ENCODE results near the gene FAM200A. TPM values are rescaled to one million over a fixed set of nuclear protein-coding genes. Genes with fewer than 3 reads are reported as not detected.
"Not testable (repeated sequence)": the region's sequence is repeated elsewhere in the genome, so short reads cannot be mapped to it uniquely, and the experiment has no call there.

FAM200A gene
- polyA plus RNA-seq, 6 donors from 2014 or later, result 3.5 to 6.4 (median 5.3) TPM

DNA sequence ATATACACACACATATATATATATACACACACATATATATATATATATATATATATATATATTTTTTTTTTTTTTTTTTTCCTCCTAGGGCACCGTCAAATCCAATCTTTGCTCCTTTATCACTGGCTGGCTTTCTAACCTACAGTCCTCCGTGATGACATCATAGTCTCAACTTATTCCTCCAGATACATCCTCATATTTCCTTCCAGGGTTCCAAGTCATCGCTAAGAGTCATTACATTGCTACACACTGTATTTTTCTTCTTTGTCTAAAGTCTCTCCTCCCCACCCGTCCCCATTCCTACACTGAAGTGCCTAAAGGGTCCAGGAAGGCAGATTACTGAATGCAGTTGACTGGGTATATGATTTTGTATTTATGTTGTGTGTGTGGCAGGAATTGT, 1.1 kb upstream of the FAM200A start:
- Mint-ChIP-seq H3K9me3 (peaks cover 0 to 3% (median 0%) of the 10 kb centered on the region in 7 donors), H3K4me1 (peaks cover 24 to 60% (median 42%) of the 10 kb centered on the region in 3 donors), H3K4me3 (peak overlapping the region in 5 of 8 donors; percentile 12 to 98 (median 56)), H3K27me3 (no peaks in the 10 kb centered on the region), H3K36me3 (peaks cover 9 to 12% of the 10 kb centered on the region in 2 donors), H3K27ac (peak overlapping the region in 2 of 6 donors; percentile 17 to 71)
- DNase-seq (no peak), ATAC-seq (ENCODE audit: low read depth in 2 of 2) (no peak)

DNA sequence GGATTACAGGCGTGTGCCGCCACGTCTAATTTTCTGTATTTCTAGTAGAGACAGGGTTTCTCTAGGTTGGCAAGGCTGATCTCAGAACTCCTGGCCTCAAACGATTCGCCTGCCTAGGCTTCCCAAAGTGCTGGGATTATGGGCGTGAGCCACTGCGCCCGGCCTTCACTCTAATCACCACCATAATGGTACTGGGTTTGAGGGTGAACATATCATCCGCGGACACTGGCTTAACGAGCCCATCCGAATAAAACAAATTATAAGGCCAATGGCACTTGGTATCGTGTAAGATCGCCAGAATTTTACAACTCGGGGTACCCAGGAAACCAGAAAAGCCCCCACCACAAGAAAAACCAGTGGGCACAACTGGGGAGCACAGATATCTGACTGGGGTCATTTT, 580 bp downstream of the FAM200A start:
- Mint-ChIP-seq H3K4me1 (peaks cover 17 to 44% (median 33%) of the 10 kb centered on the region in 3 donors), H3K27ac (peak overlapping the region; percentile 95 to 99 (median 97)), H3K27me3 (no peaks in the 10 kb centered on the region), H3K9me3 (peaks cover 0 to 3% (median 0%) of the 10 kb centered on the region in 7 donors), H3K4me3 (peak overlapping the region; percentile 90 to 99 (median 95)), H3K36me3 (peaks cover 8 to 18% of the 10 kb centered on the region in 2 donors)
- ATAC-seq (ENCODE audit: low read depth in 2 of 2), result peak in 1 of 2 donors; percentile 4
- no peak for DNase-seq

DNA sequence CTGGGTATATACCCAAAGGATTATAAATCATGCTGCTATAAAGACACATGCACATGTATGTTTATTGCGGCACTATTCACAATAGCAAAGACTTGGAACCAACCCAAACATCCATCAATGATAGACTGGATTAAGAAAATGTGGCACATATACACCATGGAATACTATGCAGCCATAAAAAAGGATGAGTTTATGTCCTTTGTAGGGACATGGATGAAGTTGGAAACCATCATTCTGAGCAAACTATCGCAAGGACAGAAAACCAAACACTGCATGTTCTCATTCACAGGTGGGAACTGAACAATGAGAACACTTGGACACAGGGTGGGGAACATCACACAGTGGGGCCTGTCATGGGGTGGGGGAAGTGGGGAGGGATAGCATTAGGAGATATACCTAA, 2.4 kb downstream of the FAM200A start:
- H3K9me3 Mint-ChIP-seq; H3K27me3 Mint-ChIP-seq; DNase-seq; ATAC-seq (ENCODE audit: low read depth in 2 of 2): not testable (repeated sequence)
- peak overlapping the region in 1 of 8 donors; percentile 79 for H3K4me3 Mint-ChIP-seq
- H3K4me1 Mint-ChIP-seq, result peaks cover 14 to 35% (median 22%) of the 10 kb centered on the region in 3 donors
- H3K27ac Mint-ChIP-seq, result peak overlapping the region in 1 of 6 donors; percentile 38
- H3K36me3 Mint-ChIP-seq, result peaks cover 8 to 13% of the 10 kb centered on the region in 2 donors

DNA sequence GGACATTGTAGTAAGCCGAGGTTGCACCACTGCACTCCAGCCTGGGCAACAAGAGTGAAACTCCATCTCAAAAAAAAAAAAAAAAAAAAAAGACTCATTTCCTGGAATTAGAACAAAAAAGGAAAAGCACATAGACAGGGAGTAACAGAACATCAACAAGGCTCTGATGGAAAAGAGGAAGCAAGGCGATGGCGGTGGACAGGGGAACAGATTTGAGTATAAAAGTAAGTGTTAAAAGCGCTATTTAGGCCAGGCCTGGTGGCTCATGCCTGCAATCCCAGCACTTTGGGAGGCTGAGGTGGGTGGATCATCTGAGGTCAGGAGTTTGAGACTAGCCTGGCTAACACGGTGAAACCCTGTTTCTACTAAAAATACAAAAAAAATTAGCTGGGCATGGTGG, 6.6 kb downstream of the FAM200A start:
- peaks cover 0 to 17% (median 12%) of the 10 kb centered on the region in 7 donors for H3K9me3 Mint-ChIP-seq
- peak overlapping the region in 1 of 6 donors; percentile 65 for H3K27ac Mint-ChIP-seq
- not testable (repeated sequence) for DNase-seq; H3K27me3 Mint-ChIP-seq; H3K4me1 Mint-ChIP-seq; ATAC-seq (ENCODE audit: low read depth in 2 of 2); H3K4me3 Mint-ChIP-seq
- peaks cover 13 to 15% of the 10 kb centered on the region in 2 donors for H3K36me3 Mint-ChIP-seq

DNA sequence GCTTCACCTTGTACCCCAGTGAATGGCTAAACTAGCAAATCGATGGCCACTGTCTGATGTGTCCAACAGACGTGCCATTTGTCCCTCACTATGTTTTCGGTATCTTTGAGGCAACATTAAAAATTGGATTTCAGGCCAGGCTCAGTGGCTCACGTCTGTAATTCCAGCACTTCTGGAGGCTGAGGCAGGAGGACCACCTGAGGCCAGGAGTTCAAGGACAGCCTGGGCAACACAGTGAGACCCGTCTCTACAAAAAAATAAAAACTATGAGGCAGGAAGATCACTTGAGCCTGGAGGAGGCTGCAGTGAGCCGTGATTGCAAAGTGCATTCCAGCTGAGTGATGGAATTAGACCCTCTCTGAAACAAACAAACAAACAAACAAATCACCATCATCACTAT, 8.0 kb downstream of the FAM200A start:
- Mint-ChIP-seq H3K27ac (no peak overlapping the region), H3K27me3 (no peaks in the 10 kb centered on the region), H3K4me3 (no peak overlapping the region), H3K36me3 (peaks cover 13 to 15% of the 10 kb centered on the region in 2 donors), H3K9me3 (peaks cover 0 to 25% (median 13%) of the 10 kb centered on the region in 7 donors), H3K4me1 (peaks cover 0 to 2% (median 0%) of the 10 kb centered on the region in 3 donors)
- DNase-seq (no peak), ATAC-seq (ENCODE audit: low read depth in 2 of 2) (no peak)

DNA sequence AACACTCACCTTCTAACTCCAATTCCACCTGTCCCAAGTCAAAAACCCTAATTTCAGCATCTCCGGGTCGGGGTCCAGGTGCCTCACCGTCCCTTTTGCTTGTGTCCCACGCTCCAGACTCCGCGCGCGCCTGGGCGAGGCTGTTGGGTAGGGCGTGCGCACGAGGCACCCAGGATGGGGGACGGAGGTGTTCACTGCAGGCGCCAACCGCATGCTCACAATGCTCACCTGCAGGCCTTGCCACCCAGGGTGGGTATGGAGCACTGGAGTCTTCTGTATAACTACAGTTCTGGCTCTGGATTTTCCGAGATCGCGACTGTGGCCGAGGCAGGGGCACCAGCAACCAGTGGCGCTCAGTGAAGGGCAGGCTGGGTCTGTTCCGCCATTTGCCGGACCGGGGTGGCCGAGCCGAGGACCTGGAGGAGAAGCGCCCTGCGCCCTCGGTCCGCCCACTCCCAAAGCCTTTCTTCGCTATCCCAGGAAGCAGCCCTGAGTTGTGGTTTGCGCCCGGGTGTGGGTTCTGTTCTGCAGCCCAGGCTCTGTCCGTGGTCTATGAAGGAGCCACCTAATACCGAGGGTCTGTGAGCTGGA, 8.7 kb downstream of the FAM200A start:
- no peaks in the 10 kb centered on the region for H3K27me3 Mint-ChIP-seq
- no peak overlapping the region for H3K27ac Mint-ChIP-seq
- ATAC-seq (ENCODE audit: low read depth in 2 of 2), result no peak
- H3K36me3 Mint-ChIP-seq, result peaks cover 10 to 11% of the 10 kb centered on the region in 2 donors
- no peak for DNase-seq
- H3K9me3 Mint-ChIP-seq, result peaks cover 4 to 29% (median 13%) of the 10 kb centered on the region in 7 donors
- no peak overlapping the region for H3K4me3 Mint-ChIP-seq
- H3K4me1 Mint-ChIP-seq, result peaks cover 0 to under 1% (median 0%) of the 10 kb centered on the region in 3 donors

DNA sequence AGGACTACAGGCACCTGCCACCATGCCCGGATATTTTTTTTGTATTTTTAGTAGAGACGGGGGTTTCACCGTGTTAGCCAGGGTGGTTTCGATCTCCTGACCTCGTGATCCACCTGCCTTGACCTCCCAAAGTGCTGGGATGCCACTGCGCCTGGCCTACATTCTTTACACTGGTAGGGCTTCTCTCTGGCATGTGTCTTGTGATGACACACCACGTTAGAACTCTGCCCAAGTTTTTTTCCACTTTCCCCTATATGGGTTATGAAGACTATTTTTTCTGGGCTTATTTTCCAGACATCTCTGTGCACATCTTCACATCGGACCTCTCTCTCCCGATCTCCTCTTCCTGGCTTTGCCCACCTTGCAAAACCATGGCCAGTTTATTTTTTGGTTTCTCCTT, 10.7 kb downstream of the FAM200A start:
- Mint-ChIP-seq H3K27me3 (no peaks in the 10 kb centered on the region), H3K27ac (no peak overlapping the region), H3K9me3 (peaks cover 4 to 29% (median 13%) of the 10 kb centered on the region in 7 donors), H3K4me1 (no peaks in the 10 kb centered on the region), H3K4me3 (peak overlapping the region in 1 of 8 donors; percentile 22), H3K36me3 (peaks cover 0 to 7% of the 10 kb centered on the region in 2 donors)
- DNase-seq, result no peak
- no peak for ATAC-seq (ENCODE audit: low read depth in 2 of 2)

DNA sequence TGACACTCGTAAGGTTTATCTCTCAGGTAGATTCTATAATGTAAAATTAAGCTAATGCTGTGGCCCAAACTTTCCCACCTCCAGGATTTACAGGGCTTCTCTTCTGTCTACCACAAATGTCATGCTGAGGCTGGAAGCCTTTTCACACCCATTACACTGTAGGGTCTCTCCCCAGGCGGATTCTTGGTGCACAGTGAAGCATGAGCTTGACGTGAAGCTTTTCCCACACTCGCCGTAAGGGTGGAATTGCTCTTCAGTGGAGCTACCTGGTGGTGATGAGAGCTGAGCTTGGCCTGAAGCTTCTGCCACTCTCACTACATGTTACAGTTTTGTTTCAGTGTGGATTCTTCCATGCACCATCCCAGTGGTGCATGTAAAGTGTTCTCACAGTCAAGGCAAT, 11.4 kb downstream of the FAM200A start:
- no peak for ATAC-seq (ENCODE audit: low read depth in 2 of 2)
- peaks cover 0 to 7% of the 10 kb centered on the region in 2 donors for H3K36me3 Mint-ChIP-seq
- H3K9me3 Mint-ChIP-seq, result peaks cover 4 to 29% (median 13%) of the 10 kb centered on the region in 7 donors
- H3K27ac Mint-ChIP-seq, result no peak overlapping the region
- DNase-seq, result no peak
- H3K4me1 Mint-ChIP-seq, result no peaks in the 10 kb centered on the region
- no peaks in the 10 kb centered on the region for H3K27me3 Mint-ChIP-seq
- no peak overlapping the region for H3K4me3 Mint-ChIP-seq

DNA sequence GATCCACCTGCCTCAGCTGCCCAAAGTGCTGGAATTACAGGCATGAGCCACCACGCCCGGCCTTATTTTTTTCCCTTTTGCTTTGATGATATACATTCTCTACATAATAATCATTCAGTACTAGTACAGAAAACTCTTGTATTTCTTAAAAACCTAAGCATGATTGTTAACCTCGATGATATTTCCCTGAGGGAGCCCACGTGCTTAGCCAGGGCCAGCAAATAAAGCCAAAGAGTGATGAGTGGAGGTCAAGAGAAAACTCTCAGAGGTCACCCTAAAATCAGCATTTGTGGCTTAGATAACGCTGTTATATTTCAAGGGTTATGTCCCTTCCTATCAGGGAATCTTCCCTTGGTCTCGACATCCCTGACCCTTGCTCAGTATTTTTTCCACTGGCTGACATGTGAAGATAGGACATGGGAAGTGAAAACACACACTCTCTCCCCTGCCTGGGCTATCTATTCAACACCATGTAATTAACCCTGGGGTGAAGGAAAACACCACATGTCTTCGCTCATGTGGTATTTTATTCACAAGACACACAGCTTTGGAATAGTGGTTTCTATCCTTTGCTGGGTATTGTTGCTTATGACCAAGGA, 12.6 kb downstream of the FAM200A start:
- no peak overlapping the region for H3K4me3 Mint-ChIP-seq
- peaks cover 4 to 30% (median 13%) of the 10 kb centered on the region in 7 donors for H3K9me3 Mint-ChIP-seq
- peaks cover 0 to 7% of the 10 kb centered on the region in 2 donors for H3K36me3 Mint-ChIP-seq
- no peak overlapping the region for H3K27ac Mint-ChIP-seq
- no peak for ATAC-seq (ENCODE audit: low read depth in 2 of 2)
- H3K4me1 Mint-ChIP-seq, result no peaks in the 10 kb centered on the region
- no peak for DNase-seq
- no peaks in the 10 kb centered on the region for H3K27me3 Mint-ChIP-seq

DNA sequence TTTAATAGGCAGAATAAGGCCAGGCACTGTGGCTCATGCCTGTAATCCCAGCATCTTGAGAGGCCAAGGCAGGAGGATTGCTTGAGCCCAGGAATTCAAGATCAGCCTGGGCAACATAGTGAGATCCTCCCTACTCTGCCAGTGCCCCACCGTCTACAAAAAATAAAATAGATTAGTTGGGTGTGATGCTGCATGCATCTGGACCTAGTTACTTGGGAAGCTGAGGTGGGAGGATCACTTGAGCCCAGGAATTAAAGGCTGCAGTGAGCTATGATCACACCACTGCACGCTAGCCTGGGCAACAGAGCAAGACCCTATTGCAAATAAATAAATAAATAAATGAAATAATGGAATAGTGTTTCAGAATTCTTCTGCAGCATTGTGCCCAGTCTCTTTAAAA, 16.2 kb downstream of the FAM200A start:
- H3K27ac Mint-ChIP-seq, result no peak overlapping the region
- H3K36me3 Mint-ChIP-seq, result peaks cover 23 to 29% of the 10 kb centered on the region in 2 donors
- DNase-seq (no peak), ATAC-seq (ENCODE audit: low read depth in 2 of 2) (no peak)
- H3K27me3 Mint-ChIP-seq, result no peaks in the 10 kb centered on the region
- peaks cover 0 to 5% (median 0%) of the 10 kb centered on the region in 3 donors for H3K4me1 Mint-ChIP-seq
- H3K4me3 Mint-ChIP-seq, result no peak overlapping the region
- H3K9me3 Mint-ChIP-seq, result peaks cover 11 to 49% (median 34%) of the 10 kb centered on the region in 7 donors

DNA sequence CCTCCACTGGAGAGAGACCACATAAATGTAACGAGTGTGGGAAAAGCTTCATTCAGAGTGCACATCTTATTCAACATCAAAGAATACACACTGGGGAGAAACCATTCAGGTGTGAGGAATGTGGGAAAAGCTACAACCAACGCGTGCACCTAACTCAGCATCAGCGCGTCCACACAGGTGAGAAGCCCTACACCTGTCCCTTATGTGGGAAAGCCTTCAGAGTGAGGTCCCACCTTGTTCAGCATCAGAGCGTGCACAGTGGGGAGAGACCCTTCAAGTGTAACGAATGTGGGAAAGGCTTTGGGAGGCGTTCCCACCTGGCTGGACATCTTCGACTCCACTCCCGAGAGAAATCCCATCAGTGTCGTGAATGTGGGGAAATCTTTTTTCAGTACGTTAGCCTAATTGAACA, 20.6 kb downstream of the FAM200A start:
- no peak for ATAC-seq (ENCODE audit: low read depth in 2 of 2)
- peaks cover 42 to 44% of the 10 kb centered on the region in 2 donors for H3K36me3 Mint-ChIP-seq

DNA sequence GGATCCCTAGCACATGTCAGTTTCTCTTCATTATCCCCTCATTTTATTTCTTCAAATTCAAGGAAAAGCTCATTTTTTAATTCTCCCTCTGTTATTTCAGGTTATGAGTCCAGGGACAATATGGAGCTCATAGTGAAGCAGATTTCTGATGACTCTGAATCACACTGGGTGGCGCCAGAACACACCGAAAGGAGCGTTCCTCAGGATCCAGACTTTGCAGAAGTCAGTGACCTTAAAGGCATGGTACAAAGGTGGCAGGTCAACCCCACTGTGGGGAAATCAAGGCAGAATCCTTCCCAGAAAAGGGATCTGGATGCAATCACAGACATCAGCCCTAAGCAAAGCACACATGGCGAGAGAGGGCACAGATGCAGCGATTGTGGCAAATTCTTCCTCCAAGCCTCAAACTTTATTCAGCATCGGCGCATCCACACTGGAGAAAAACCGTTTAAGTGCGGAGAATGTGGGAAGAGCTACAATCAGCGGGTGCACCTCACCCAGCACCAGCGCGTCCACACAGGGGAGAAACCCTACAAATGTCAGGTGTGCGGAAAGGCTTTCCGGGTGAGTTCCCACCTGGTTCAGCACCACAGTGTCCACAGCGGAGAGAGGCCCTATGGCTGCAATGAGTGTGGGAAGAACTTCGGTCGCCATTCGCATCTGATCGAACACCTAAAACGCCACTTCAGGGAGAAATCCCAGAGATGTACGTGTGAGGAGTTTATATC, 26.0 kb downstream of the FAM200A start:
- peaks cover 2 to 8% (median 7%) of the 10 kb centered on the region in 3 donors for H3K4me1 Mint-ChIP-seq
- H3K27ac Mint-ChIP-seq, result peak overlapping the region in 4 of 6 donors; percentile 15 to 81 (median 53)
- no peak overlapping the region for H3K4me3 Mint-ChIP-seq
- peaks cover 0 to 21% (median 14%) of the 10 kb centered on the region in 7 donors for H3K9me3 Mint-ChIP-seq
- ATAC-seq (ENCODE audit: low read depth in 2 of 2) (no peak), DNase-seq (no peak)
- no peaks in the 10 kb centered on the region for H3K27me3 Mint-ChIP-seq
- peaks cover 26 to 35% of the 10 kb centered on the region in 2 donors for H3K36me3 Mint-ChIP-seq

More for the DNA sequence above, 20.6 kb downstream of the FAM200A start:
- Mint-ChIP-seq H3K27me3 (no peaks in the 10 kb centered on the region), H3K9me3 (peaks cover 6 to 48% (median 42%) of the 10 kb centered on the region in 7 donors), H3K4me3 (no peak overlapping the region), H3K27ac (no peak overlapping the region), H3K4me1 (peaks cover 0 to 5% (median 2%) of the 10 kb centered on the region in 3 donors)
- DNase-seq, result no peak

DNA sequence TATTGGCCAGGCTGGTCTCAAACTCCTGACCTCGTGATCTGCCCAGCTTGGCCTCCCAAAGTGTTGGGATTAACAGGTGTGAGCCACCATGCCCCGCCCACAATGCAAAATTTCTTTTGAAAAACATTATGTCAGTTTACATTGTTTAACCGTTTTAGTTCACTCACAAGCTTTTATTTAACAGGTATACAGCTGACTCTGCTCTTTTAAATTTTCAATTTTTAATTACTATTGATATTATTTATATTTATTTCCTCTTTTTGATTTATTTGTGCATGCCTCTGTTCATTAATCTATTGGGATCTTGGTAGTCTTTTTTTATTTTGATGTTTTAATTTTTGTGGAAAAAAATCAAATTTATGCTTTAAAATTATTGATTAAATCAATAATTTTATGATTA, 30.5 kb downstream of the FAM200A start:
- no peak for DNase-seq
- ATAC-seq (ENCODE audit: low read depth in 2 of 2), result no peak
- Mint-ChIP-seq H3K36me3 (peaks cover 18 to 19% of the 10 kb centered on the region in 2 donors), H3K27ac (no peak overlapping the region), H3K9me3 (no peaks in the 10 kb centered on the region), H3K4me1 (peaks cover 0 to 8% (median 7%) of the 10 kb centered on the region in 3 donors), H3K4me3 (no peak overlapping the region), H3K27me3 (no peaks in the 10 kb centered on the region)

Data from naive B cell (primary cell).